ENCODE results near the gene SLC3A2. TPM values are rescaled to one million over a fixed set of nuclear protein-coding genes. Genes with fewer than 3 reads are reported as not detected.

Gene SLC3A2
- total and polyA plus RNA-seq, 2 of the 13 experiments (the other 11 are each of a cell fraction or from before 2014, with no cell fraction given) = 213 to 226 TPM

- TF ChIP-seq, protein P1, sequence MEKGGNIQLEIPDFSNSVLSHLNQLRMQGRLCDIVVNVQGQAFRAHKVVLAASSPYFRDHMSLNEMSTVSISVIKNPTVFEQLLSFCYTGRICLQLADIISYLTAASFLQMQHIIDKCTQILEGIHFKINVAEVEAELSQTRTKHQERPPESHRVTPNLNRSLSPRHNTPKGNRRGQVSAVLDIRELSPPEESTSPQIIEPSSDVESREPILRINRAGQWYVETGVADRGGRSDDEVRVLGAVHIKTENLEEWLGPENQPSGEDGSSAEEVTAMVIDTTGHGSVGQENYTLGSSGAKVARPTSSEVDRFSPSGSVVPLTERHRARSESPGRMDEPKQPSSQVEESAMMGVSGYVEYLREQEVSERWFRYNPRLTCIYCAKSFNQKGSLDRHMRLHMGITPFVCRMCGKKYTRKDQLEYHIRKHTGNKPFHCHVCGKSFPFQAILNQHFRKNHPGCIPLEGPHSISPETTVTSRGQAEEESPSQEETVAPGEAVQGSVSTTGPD (CRISPR knock-in tag; IDR thresholded peaks at IDR 0.05) = no peak
Observed at GRCh38 chr11:62855571-62856332, 24.9 kb upstream of the SLC3A2 start (continued).

DNA sequence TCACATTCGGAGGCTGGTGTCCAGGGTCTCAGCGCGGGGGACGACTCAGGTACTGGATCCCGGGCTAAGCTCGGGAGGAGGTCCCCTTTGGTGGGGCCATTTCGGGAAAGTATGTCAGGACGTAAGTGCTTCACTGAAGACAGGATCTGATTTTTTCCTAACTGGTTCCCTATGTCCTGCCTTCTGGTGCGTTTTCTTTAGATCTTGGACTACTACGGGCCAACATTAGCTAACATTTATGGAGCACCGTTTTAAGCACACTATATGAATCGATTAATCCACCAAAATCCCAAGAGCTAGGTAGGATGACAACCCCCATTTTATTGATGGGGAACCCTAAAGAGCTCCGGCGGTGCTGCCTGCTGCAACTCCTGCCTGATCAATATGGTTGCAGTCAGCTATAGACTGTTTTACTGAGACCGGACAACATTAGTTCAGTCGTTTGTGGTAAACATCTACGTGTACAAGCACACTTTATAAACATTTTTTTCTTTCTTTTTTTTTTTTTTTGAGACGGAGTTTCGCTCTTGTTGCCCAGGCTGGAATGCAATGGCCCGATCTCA, 24.3 kb upstream of the SLC3A2 start:
- Histone ChIP-seq H3K27ac (ENCODE audit: extremely low read length, insufficient read depth, low read length) (peak overlapping the region; percentile 91), H3K4me2 (ENCODE audit: low read depth, low read length) (peak overlapping the region; percentile 97), H3K27me3 (ENCODE audit: control insufficient read depth in 1 of 2, insufficient read depth in 2 of 2, low read length in 2 of 2) (no peaks in the 10 kb centered on the region; a peak in 1 of 5 replicates), H3K4me1 (ENCODE audit: insufficient read depth, low read length) (peaks cover 77% of the 10 kb centered on the region), H3K4me3 (replicated peaks in 1 of 3; ENCODE audit: insufficient read depth in 1 of 3, low read depth in 2 of 3, low read length in 3 of 3) (peak overlapping the region; percentile 59 to 86 (median 78)), H4K20me1 (ENCODE audit: insufficient read depth, low read length) (peaks cover 34% of the 10 kb centered on the region), H3K9ac (ENCODE audit: insufficient read depth, low read depth, low read length) (peak overlapping the region; percentile 99), H3K79me2 (ENCODE audit: insufficient read depth, low read length) (peaks cover 65% of the 10 kb centered on the region), H3K9me3 (ENCODE audit: low read length) (no peaks in the 10 kb centered on the region), H3K36me3 (replicated peaks in 1 of 2; ENCODE audit: control insufficient read depth in 1 of 2, insufficient read depth in 2 of 2, low read length in 2 of 2) (peaks cover 11 to 33% of the 10 kb centered on the region in 2 experiments), H2AFZ (ENCODE audit: low read length) (no peak overlapping the region)
- FAIRE-seq = no peak
- intact Hi-C loops (cut with micrococcal nuclease; ENCODE audit: unreplicated experiment) (loop anchor here (1.0 kb wide), 1 partner anchor 25 kb away; no protein-coding TSS in a partner anchor), in situ Hi-C loops (cut with HindIII; ENCODE audit: extremely low pct_ligation_motif_present, low pct_unique_long_range_greater_than_20kb) (no loop called here)
- CTCF ChIA-PET (ENCODE audit: low intra/inter-chr PET ratio, low total read pairs) = no interaction called here
- TSS peak; percentile 92 for BruUV-seq (replicated peaks)
- POLR2A ChIA-PET = interaction anchor here (0.7 to 9.4 kb wide), 29 partner anchors 9 to 1381 kb away, joined by 3 to 362 read pairs (median 9); partner anchors contain the start of genes B3GAT3, C11orf98, CSKMT and HNRNPUL2
- ATAC-seq = 0 out of 3 replicates have a peak, but pooled peaks have one; percentile 8
- no peak for DNase-seq (ENCODE audit: low spot score)
- WGBS (ENCODE audit: low lambda C conversion rate) = under 1% methylated on average over 15 of the region's 20 CpGs
- TF ChIP-seq BRD4 (CRISPR knock-in tag; IDR thresholded peaks at IDR 0.05) = no peak; the same call in 1 of the 2 replicates
- no peak for TF ChIP-seq POLR2AphosphoS5 (IDR thresholded peaks at IDR 0.05; ENCODE audit: low read depth, low read length)
- no peak for TF ChIP-seq MIER3 (CRISPR knock-in tag; IDR thresholded peaks at IDR 0.05; ENCODE audit: borderline replicate concordance)
- TF ChIP-seq FOXA1 (IDR thresholded peaks at IDR 0.05) = no peak
- no peak for TF ChIP-seq FOXA1 (CRISPR knock-in tag; IDR thresholded peaks at IDR 0.05)
- no peak for TF ChIP-seq ZBTB49 (CRISPR knock-in tag; IDR thresholded peaks at IDR 0.05; ENCODE audit: borderline replicate concordance)
- TF ChIP-seq FOXM1 (CRISPR knock-in tag; IDR thresholded peaks at IDR 0.05) = no peak
- no peak for TF ChIP-seq TARDBP (CRISPR knock-in tag; IDR thresholded peaks at IDR 0.05)
- no peak for TF ChIP-seq SP140L (CRISPR knock-in tag; IDR thresholded peaks at IDR 0.05; ENCODE audit: borderline replicate concordance)
- TF ChIP-seq PHF5A (CRISPR knock-in tag; IDR thresholded peaks at IDR 0.05; ENCODE audit: low read depth, unreplicated experiment) = no peak
- TF ChIP-seq, protein P2, sequence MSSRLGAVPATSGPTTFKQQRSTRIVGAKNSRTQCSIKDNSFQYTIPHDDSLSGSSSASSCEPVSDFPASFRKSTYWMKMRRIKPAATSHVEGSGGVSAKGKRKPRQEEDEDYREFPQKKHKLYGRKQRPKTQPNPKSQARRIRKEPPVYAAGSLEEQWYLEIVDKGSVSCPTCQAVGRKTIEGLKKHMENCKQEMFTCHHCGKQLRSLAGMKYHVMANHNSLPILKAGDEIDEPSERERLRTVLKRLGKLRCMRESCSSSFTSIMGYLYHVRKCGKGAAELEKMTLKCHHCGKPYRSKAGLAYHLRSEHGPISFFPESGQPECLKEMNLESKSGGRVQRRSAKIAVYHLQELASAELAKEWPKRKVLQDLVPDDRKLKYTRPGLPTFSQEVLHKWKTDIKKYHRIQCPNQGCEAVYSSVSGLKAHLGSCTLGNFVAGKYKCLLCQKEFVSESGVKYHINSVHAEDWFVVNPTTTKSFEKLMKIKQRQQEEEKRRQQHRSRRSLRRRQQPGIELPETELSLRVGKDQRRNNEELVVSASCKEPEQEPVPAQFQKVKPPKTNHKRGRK (CRISPR knock-in tag; IDR thresholded peaks at IDR 0.05) = no peak
- TF ChIP-seq ZNF710 (CRISPR knock-in tag; IDR thresholded peaks at IDR 0.05; ENCODE audit: borderline replicate concordance) = no peak
- no peak for TF ChIP-seq ZNF234 (CRISPR knock-in tag; conservative IDR thresholded peaks at IDR 0.05)
